Hematopoietic multipotent progenitor cell (in vitro differentiated cells): Measurements from ENCODE around the gene RRN3. TPM values are rescaled to one million over a fixed set of nuclear protein-coding genes. Genes with fewer than 3 reads are reported as not detected.
"Not testable (repeated sequence)": the region's sequence is repeated elsewhere in the genome, so short reads cannot be mapped to it uniquely, and the experiment has no call there.

Source experiments
- DNase-seq, 3 donors: peaks; one replicate each; pipeline ENCODE4 v3.0.0-alpha.2; 2011 to 2015; ENCODE audit warnings: low read depth in 2 of 3, low spot score in 2 of 3
- small RNA-seq: library from RNA; depleted of rRNA; stranded (forward); fragments of <200 nt; gene quantifications from one replicate; pipeline ENCODE3, GENCODE V24; 2012
- total RNA-seq: library from RNA; depleted of rRNA; stranded (reverse); fragments of >200 nt; gene quantifications from one replicate; pipeline ENCODE4 v1.2.3, GENCODE V29; 2012

RRN3 gene
- total RNA-seq, 1 donor: 19.7 TPM

GRCh38 chr16:15028801-15029698 is 65.0 kb downstream of the RRN3 start:
- not testable (repeated sequence) for DNase-seq

DNA sequence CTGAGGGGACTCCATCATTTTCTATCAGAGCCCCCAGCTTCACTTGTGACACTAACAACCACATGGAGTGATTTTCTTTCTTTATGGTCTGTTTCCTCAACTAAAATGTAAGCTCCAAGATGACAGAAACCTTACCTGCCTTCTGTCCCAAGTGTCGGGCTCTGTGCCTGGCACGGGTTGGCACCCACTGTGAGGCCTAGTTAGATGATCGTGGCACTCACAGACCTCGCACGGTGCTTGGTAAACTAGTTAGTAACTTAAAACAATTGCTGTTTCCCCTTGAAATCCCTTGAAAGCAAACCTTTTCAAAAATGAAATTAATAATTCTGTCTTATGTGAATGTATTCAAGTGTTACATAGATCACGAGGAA is 65.7 kb downstream of the RRN3 start:
- DNase-seq: not testable (repeated sequence)

DNA sequence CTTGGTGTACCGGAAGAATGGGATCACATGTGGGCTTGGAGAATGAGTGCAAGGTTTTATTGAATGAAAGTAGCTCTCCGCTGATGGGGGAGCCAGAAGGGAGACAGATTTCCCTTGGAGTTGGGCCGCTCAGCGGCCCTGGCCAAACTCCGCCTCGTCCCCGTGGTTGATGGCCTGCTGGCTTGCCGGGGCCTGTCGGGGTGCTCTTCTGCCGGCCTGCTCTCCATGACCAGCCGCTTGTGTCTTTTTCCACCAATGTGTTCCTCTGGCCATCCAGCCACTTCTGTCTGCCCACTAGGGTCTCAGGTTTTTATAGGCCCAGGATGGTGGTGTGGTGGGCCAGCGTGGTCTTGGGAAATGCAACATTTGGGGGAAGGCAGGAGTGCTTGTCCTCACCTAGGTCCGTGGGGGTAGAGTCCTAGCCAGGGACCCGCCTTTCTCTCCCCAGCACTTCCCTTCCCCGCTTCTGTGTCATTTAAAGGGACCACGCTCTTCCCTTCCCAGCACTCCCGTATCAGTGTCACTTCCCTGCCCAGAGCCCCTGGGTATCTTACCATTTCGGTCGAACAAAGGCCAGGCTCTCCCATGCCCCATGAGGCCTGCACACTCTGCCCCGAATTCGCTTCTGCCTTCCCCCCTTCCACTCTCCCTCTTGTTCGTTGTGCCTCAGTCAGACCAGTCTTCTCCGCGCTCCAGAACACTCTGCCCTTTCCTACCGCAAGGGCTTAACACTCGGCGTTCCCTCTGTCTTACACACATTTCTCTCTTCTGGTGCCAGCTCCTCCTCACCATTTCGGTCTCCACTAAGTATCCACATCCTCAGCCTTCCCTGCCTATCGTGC is 66.3 kb downstream of the RRN3 start:
- DNase-seq: not testable (repeated sequence)

DNA sequence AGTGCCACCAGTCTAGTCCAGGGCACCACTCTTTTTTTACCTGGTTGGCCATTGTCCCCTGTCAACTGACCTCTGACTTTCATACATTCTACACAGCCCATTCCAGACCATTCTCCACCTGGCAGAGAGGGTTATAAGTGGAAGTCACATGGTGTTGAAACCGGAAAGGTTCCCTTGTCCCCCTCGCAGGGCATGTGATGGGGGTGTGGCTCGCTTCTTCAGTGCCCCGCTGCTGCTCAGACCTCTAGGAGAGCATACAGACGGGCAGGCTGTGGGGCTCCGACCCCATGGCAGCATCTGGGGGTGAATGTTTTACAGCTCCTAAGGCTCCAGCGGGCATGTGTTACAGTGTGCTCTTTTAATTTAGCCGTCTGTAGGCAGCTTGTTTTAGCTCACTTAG is 67.0 kb downstream of the RRN3 start:
- DNase-seq: not testable (repeated sequence)

- DNase-seq: not testable (repeated sequence)
These were observed 68.7 kb downstream of the RRN3 start for GRCh38 chr16:15025234-15025951.

GRCh38 chr16:15024858-15025199 is 69.2 kb downstream of the RRN3 start:
- DNase-seq: not testable (repeated sequence)

DNA sequence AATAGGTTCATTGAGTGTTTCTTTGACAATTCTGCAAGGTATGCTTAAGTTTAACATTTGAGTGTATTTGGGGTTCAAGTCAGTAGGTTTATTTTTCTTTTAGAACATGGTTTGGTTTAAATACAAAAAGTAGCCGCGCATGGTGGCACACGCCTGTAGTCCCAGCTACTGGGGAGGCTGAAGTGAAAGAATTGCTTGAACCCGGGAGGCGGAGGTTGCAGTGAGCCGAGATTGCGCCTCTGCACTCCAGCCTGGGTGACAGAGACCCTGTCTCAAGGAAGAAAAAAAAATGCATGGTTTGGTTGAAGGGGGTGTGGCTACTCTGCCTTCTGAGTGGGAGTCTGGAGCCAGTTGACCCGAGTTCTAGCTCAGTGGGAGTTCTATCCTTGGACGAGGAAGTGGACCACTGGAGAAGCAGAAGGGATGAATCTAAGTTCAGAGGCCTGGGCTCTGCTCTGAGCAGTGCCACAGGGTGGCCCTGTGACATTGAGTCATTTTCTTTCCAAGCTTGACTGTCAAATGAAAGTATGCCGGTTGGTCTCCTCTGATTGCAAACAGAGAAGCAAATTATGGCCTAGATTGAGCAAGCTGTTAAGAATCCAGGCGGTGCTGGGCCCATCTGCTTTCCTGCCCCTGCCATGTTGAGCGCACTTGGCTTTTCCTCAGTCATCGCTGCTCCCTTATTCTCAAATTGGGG is 70.5 kb downstream of the RRN3 start:
- not testable (repeated sequence) for DNase-seq

- peak; percentile 33 to 78 (median 52) for DNase-seq
These were observed 71.9 kb downstream of the RRN3 start for GRCh38 chr16:15022194-15022593.

DNA sequence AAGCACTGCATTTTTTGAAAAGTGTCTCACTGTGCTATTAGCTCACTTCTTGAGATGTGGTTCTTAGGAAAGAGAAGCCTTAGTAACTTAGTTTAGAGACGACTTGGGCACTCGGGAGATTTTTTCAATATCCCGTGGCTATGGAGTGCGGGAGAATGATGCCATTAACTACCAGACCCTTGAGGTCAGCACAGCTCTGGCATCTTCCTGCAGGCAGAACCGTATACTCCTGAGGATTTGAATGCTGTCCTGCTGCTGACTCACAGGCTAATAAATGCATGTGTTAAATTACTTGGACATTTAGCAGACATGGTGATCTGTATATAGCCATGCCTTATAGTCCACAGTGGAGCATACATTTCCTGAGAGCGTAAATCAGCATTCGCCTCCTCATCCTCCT is 72.6 kb downstream of the RRN3 start:
- DNase-seq: not testable (repeated sequence)

DNA sequence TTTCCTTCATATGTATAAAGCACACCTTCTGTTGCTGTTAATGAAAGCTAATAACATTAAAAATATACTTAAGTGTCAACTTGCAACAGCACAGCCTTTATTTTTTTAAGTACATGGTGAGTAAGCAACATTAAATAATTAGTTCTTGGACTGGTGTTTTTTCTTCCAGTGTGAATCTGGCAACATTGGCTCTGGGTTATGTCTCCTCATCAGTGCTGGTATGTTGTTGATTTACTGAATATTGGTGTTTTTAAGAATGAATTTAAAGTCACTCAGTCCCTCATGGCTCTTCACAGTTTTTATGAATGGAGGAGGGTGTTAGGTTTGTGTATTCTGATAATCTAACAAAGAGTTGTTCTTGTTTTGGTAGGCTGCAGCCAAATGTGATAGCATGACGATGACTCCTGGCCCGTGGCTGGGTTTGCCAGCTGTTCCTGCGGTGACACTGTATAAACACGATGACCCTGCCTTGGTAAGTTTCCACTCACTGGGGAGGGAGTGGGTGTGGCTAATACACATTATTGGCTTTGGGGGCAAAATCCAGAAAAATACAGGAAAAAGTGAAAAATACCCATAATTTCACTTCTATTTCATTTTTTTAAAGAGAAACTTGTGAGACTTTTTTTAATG is 77.0 kb downstream of the RRN3 start:
- not testable (repeated sequence) for DNase-seq

DNA sequence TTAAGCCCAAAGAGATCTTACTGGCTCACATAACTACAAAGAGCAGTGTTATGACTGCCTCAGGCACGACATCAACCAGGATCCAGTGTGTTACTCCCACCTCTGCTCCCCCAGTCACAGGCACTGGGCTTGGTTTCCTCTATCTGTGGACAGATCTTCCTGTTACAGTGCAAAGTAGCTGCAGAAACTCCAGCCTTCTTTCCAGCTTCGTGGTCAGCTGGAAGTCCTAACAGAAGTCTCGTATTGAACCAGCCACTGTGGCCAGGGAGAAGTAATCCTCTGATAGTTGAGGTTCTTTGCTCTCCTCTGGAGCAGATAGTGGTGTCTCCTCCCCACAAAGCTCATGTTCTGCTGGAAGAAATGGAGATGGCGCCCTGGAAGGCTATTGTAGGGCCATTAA is 77.7 kb downstream of the RRN3 start:
- DNase-seq: not testable (repeated sequence)

- DNase-seq: not testable (repeated sequence)
These were observed 78.4 kb downstream of the RRN3 start for GRCh38 chr16:15015671-15016070.

DNA sequence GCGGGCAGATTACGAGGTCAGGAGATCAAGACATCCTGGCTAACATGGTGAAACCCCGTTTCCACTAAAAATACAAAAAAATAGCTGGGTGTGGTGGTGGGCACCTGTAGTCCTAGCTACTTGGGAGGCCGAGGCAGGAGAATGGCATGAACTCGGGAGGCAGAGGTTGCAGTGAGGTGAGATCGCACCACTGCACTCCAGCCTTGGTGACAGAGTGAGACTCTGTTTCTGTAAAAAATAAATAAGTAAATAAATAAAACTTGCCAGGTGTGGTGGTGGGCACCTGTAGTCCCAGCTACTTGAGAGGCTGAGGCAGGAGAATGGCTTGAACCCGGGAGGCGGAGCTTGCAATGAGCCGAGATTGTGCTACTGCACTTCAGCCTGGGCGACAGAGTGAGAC is 81.1 kb downstream of the RRN3 start:
- DNase-seq: not testable (repeated sequence)

Small RNA genes lying within 50 kb of the gene (small RNA-seq; reads per million reads assigned to genes)
- gene MIR1972-1: not detected

Other genes starting within 250 kb of the RRN3 start
- gene NPIPA1, start 156.8 kb downstream of the RRN3 start, total RNA-seq: 48.5 TPM
- 37.4 TPM for gene PDXDC1, start 119.2 kb downstream of the RRN3 start, total RNA-seq
- gene NTAN1, start 38.2 kb downstream of the RRN3 start, total RNA-seq: 15.3 TPM